ENCODE measurements around the gene PIR.

PIR gene

GRCh38 chrX:15493118-15493962 is at the start of gene PIR:
TSS of gene PIR (minus strand) at chrX:15493333. CDS start at chrX:15491257, 2,076 bp downstream.
- DNase-seq = peak; percentile 91

DNA sequence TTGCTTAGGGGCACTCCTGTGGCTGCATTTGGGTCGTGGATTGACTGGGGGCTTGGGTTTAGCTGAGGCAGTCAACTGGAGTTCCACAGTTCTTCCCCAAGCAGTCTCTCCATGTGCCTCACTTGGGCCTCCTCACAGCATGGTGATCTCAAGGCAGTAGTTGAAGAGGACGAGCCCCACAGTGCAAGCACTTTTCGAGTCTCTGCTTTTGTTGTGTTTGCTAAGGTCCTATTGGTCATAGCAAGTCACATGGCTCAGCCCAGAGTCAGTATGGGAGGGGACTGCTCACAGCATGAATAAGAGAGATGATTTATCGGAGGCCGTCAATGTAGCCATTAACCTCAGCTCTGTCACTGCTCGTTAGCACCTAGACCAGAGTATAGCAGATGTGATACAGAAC is 37.2 kb upstream of the PIR start:
- no peak for DNase-seq

GRCh38 chrX:15529165-15529564 is 36.0 kb upstream of the PIR start:
- DNase-seq = no peak

GRCh38 chrX:15525664-15526416 is 32.7 kb upstream of the PIR start:
- peak; percentile 36 for DNase-seq

DNA sequence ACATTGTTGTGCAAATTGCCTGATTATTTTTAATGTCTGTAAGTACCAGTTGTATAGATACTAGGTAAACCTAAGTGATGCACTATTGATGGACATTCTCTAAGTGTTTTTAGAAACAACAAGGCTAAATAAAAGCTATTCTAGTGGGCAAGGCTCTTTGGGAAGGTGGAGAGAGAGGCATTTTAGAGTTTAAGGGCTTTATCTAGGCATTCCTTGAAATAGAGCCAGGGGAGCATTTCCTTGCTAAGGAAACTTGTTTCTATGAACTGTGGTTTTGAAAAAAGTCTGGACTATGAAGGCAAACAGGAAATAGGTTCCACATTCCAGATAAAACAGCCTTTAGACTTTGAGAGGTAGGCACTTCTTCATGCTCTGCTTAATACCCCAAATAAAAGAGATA is 31.3 kb upstream of the PIR start:
- no peak for DNase-seq

DNA sequence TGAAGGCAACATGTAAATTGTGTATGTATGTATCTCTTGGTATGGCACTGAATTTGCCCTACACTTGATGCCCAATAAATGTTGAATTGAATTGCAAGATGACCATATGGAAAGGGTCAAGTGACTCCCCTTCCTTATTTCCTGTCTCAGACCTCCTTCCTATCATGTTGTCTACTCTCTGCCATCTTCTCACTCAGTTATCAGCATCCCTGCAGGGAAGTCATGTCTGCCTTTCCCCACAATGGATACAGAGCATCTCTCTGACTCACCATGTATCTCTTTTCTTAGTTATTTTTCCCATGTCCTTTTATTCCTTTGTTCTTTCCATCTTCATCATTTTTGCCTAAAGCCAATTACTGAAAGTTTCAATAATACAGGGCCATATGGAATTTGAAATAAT is 30.0 kb upstream of the PIR start:
- no peak for DNase-seq

DNA sequence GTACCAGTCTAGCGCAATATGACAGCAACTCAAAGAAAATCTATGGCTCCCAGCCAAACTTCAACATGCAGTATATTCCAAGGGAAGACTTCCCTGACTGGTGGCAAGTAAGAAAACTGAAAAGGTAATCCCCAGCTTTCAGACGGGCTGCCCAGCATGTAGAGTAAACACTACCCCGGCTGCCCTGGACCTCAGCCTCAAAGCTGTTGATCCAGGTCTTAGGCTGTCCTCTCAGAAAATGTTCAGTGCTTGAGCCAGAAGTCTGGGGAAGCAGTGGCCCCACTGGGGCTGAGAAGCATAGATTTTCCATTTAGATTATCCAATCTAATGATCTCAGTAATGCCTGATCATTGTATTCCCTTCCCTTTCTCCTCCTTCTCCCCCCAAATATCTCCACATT is 29.3 kb upstream of the PIR start:
- no peak for DNase-seq

DNA sequence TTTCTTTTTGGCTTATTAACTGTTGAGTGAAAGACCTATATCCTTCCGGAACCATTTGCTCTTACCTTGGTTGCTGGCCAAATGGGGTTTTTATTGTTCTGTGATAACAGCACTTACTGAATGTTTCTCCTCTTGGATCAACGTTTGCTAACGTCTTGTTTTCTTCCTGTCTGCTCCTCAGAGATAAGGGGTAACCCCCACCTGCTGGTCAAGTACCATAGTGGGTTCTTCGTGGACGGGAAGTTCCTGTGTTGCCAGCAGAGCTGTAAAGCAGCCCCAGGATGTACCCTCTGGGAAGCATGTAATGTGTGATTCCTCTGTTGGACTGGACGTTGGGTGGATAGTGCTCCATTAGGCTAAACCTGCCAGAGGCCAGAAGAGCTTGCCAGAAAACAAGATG is 22.8 kb upstream of the PIR start:
- DNase-seq = peak; percentile 95

GRCh38 chrX:15514279-15514678 is 21.1 kb upstream of the PIR start:
- peak; percentile 22 for DNase-seq

GRCh38 chrX:15512401-15512965 is 19.4 kb upstream of the PIR start:
- DNase-seq = peak; percentile 27

- no peak for DNase-seq
Observed at GRCh38 chrX:15511563-15511962, 18.4 kb upstream of the PIR start.

DNA sequence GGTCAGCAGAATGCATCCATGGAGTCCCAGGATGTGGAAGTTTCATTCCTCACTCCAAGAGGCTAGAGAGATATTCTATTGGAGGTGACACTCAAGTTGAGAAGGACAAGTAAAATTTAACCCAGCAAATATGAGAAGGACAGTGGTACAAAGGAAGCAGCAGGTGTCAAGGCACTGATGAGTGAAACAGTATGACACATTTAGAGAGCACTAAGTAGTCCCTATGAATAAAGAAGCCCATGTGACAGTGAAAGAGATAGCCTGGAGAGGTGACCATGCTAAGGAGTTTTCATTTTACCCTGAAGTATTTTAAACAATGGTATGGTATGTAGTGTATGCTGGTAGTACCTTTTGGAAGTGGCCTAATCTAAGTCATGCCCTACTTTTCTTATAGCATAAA is 16.7 kb upstream of the PIR start:
- no peak for DNase-seq

DNA sequence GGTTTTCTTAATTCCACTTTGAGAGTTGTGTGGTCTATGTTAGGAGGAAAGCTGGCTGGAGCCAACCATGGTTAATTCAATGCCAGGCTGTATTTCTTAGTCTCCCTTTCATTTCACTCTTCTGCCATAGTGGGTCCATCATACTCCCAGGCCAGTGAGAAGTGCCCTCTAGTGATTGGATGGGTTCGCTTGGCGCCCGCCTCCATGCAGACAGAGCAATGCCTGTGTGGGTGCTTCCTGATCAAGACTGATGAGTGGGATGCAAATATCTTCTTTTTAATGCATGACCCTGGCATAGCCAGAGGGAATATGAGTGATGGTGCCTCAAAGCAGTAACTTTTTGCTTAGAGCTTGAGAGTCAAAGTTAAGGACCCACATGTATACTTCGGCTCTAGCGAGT is 13.9 kb upstream of the PIR start:
- DNase-seq = no peak

DNA sequence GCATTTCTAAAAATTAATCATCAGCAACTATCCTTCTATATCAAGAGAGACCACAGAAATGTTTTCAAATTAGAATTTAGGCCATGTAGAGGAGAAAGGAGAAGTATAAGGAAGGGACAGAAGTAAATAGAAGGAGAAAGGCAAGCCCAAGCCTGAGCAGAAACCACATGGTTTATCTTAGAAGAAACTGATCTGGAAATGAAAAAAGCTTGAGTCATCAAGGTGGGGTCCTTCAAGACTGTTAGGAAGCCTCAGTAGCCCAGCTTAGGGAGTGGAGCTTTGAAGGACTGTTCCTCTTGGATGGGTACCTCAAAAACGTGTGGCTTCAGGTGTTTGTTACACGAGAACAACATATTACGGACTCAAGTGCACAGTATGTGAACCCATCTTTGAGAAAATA is 12.0 kb upstream of the PIR start:
- peak; percentile 78 for DNase-seq

GRCh38 chrX:15504661-15505060 is 11.5 kb upstream of the PIR start:
- no peak for DNase-seq

DNA sequence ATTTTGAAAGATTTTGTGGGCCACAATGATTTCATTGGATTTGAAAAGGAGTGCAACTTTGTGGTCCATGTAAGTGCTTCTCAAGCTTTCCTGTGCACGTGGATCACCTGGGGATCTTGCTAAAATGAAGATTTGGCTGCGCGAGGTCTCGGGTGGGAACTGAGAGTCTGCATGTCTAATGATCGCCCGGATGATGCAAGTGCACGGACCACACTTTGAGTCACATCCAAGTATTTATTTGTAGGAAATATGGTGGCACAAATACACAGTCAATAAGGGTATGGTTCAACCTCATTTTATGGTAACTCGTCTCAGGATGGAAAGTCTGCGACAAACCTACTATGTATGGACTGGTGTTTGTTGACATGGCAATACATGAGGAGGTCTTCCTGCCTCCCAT is 8.4 kb upstream of the PIR start:
- no peak for DNase-seq

GRCh38 chrX:15500497-15500966 is 7.4 kb upstream of the PIR start, which contains the start of gene BMX:
TSS of gene BMX (plus strand) at chrX:15500807. CDS start at chrX:15508354, 7,547 bp downstream.
- DNase-seq = no peak

DNA sequence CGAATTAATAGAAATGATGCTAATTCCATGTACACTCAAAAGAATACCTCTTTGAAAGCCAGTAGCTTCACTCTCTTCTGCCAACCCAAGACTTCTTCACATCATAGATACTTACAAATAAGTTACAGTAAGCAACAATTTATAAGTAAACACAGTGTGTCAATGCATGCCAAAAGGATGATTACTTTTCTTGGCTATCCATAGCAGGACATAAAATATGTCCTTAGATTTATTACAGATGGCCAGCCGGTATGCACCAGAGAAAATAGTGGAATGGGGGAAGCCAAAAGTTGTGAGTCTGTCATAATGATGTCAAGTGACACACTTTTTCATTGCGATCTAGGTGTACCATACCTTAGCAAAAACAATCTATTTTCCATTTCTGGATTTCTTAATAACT is 6.8 kb upstream of the PIR start:
- no peak for DNase-seq

GRCh38 chrX:15498741-15499140 is 5.6 kb upstream of the PIR start:
- no peak for DNase-seq

GRCh38 chrX:15497865-15498264 is 4.7 kb upstream of the PIR start:
- DNase-seq = peak; percentile 83

- peak; percentile 63 for DNase-seq
Observed at GRCh38 chrX:15496824-15497223, 3.7 kb upstream of the PIR start.

DNA sequence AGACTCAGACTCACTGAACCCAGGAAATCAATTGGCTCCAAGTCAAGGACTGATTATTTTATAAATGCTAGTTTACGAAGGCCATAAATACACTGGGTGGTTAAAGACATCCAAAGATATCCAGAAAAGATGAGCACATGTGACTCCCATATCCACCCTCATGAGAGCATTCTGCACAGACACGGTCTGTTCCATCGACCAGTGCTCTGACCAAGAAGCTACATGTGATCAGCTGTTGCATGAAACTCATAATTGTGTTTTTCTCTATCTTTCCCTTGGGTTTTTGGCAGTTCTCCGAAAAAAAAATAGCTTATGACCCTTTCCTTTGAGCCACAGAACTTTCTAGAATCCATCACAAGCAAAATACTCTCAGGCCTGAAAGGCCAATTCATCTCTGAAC is 2.7 kb upstream of the PIR start:
- DNase-seq = no peak

DNA sequence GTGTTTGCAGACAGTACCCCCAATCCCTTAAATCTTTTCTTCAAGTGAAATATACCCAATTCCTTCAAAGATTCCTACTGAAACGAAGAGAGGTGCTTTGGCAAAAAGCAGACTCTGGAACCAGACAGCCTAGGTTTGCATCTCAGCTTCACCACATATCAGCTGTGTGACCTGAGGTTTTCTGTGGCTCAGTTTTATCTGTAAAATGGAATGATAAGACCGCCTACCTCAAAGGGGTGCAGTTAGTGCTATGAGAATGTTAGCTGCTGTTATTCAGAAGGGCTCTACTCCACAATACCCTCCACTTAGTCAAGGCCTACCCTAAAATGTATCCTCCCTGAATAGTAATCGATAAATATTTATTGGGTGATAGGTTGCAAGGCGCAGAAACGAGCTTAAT is 664 bp downstream of the PIR start:
- peak; percentile 52 for DNase-seq

DNA sequence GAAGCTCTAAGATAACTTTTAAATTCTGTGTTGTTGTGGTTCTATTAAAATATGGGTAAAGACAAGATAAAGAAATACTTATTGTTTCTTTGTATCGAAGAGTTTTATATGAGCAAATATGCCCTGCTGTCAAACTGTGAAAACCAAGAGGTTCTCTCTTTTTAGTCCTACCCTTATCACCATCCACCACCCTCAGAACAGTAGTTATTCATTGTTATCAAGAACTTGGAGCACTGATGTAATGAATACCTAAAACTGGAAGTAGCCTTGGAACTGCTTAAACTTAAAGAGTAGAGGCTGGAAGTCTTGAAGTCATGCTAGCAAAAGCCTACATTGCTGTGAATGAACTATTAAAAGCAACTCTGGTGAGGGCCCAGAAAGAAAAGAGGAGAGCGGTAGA is 9.2 kb downstream of the PIR start:
- DNase-seq = peak; percentile 64

Measured in hematopoietic multipotent progenitor cell treated with erythropoietin and hydrocortisone succinate and interleukin-3 and kit ligand, for 8 days (in vitro differentiated cells).